A673 (cell line): ENCODE data around the gene AMPH. TPM values are rescaled to one million over a fixed set of nuclear protein-coding genes. Genes with fewer than 3 reads are reported as not detected.

Experiments
- BruUV-seq: library from RNA; stranded (reverse); fragments of 400-500 nt; replicated peaks from 2 replicates; lab custom pipeline; 2021; lab: Mats Ljungman, UMichigan
- CTCF ChIA-PET: fragments of 300-600 bp; sonication (Branson Sonifier 250); formaldehyde crosslinking; loops from one replicate; lab custom pipeline; 2022; ENCODE audit warnings: antibody characterized with exemption; lab: Charles Lee
- POLR2A ChIA-PET: fragments of 300-600 bp; sonication (Branson Sonifier 250); formaldehyde crosslinking; loops from one replicate; lab custom pipeline; 2022; ENCODE audit warnings: antibody characterized with exemption; ENCODE audit not compliant: low non-redundant PET; lab: Charles Lee
- DNase-seq: peaks from one replicate; pipeline ENCODE4 v3.0.0-alpha.2; 2015; ENCODE audit warnings: low spot score
- H3K27ac ChIP-seq: fragments of 200-600 bp; sonication (generic); 2 replicates; pipeline ENCODE4 v1.5.1; 2016; ENCODE audit warnings: mixed run types, low read depth, mild to moderate bottlenecking, mixed read lengths, antibody characterized with exemption, low read length; ENCODE audit not compliant: poor library complexity, severe bottlenecking
- H3K27me3 ChIP-seq: fragments of 200-600 bp; sonication (generic); replicated peaks from 2 replicates; pipeline ENCODE4 v1.6.1; 2017; ENCODE audit warnings: mixed run types, low read depth, mild to moderate bottlenecking, mixed read lengths, antibody characterized with exemption, low read length; ENCODE audit not compliant: insufficient read depth, poor library complexity
- H3K36me3 ChIP-seq: fragments of 200-600 bp; sonication (generic); 2 replicates; pipeline ENCODE4 v1.6.1; 2016; ENCODE audit warnings: mixed run types, mild to moderate bottlenecking, mixed read lengths, antibody characterized with exemption, low read length; ENCODE audit not compliant: insufficient read depth, poor library complexity, severe bottlenecking
- H3K4me1 ChIP-seq: fragments of 200-600 bp; sonication (generic); 2 replicates; pipeline ENCODE4 v1.6.1; 2017; ENCODE audit warnings: mixed run types, mild to moderate bottlenecking, mixed read lengths, antibody characterized with exemption, low read length; ENCODE audit not compliant: insufficient read depth, poor library complexity, severe bottlenecking
- H3K4me3 ChIP-seq: fragments of 200-600 bp; sonication (generic); 2 replicates; pipeline ENCODE4 v1.5.1; 2016; ENCODE audit warnings: low read depth, mixed run types, mild to moderate bottlenecking, mixed read lengths, low read length; ENCODE audit not compliant: poor library complexity, severe bottlenecking
- H3K9me3 ChIP-seq: fragments of 200-600 bp; sonication (generic); 2 replicates; pipeline ENCODE4 v1.6.1; 2016; ENCODE audit warnings: mixed run types, low read depth, mild to moderate bottlenecking, mixed read lengths, antibody characterized with exemption, low read length; ENCODE audit not compliant: poor library complexity, severe bottlenecking
- EZH2 ChIP-seq: fragments of 200-600 bp; sonication (generic); IDR thresholded peaks from 2 replicates; pipeline ENCODE4 v1.6.1; 2017; ENCODE audit warnings: borderline replicate concordance, low read depth, mild to moderate bottlenecking, mixed read lengths, antibody characterized with exemption, low read length; ENCODE audit not compliant: poor library complexity, severe bottlenecking
- intact Hi-C: fragments of 100-400 bp; cut with micrococcal nuclease; formaldehyde crosslinking; loops from one replicate; pipeline ENCODE4 v1.10.0; 2022; ENCODE audit not compliant: unreplicated experiment
- total RNA-seq: library from RNA; stranded (reverse); gene quantifications from 2 replicates; pipeline ENCODE4 v1.2.3, GENCODE V29; 2021
- TF ChIP-seq, protein P1 (sequence below): fragments of 300-800, 200-600 bp; sonication (generic); conservative IDR thresholded peaks from 2 replicates; pipeline ENCODE4 v1.5.1; 2017; ENCODE audit warnings: low read depth, mild to moderate bottlenecking, antibody characterized with exemption, low read length, moderate library complexity, mixed read lengths

Gene AMPH
- total RNA-seq, 1 experiment from 2014 or later, result 2.1 TPM

DNA sequence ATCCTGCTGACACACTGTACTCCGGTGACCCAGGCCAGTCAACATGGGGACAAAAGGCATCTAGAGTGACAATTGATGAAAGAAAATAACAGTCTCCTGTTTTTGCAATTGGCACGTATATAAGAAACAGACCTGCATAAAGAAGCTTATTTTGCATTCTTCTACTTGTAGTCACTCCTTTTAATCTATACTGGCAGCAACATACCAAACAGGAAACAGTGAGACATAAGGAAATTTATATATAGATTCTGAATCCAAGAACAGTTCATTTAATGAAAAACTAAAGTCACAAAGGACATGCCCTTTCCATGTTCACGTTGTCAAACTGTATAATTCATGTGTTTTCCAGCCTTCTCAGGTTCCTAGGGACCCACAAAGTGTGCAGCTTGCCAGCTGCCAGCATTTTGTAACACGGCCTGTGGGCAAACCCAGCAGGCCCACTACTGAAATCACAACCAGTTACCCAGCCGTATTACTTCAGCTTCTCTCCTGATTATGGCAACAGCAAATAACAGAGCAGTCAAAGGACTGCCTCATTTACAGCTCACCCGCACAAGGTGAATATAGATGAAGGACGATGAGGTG lies 72.3 kb downstream of the AMPH start:
- no peak overlapping the region for H3K4me3 ChIP-seq
- no peaks in the 10 kb centered on the region for H3K9me3 ChIP-seq
- intact Hi-C loops, result no loop called here
- no peak for DNase-seq
- no peaks in the 10 kb centered on the region for H3K4me1 ChIP-seq
- no peaks in the 10 kb centered on the region for H3K27me3 ChIP-seq
- TF ChIP-seq, protein P1, sequence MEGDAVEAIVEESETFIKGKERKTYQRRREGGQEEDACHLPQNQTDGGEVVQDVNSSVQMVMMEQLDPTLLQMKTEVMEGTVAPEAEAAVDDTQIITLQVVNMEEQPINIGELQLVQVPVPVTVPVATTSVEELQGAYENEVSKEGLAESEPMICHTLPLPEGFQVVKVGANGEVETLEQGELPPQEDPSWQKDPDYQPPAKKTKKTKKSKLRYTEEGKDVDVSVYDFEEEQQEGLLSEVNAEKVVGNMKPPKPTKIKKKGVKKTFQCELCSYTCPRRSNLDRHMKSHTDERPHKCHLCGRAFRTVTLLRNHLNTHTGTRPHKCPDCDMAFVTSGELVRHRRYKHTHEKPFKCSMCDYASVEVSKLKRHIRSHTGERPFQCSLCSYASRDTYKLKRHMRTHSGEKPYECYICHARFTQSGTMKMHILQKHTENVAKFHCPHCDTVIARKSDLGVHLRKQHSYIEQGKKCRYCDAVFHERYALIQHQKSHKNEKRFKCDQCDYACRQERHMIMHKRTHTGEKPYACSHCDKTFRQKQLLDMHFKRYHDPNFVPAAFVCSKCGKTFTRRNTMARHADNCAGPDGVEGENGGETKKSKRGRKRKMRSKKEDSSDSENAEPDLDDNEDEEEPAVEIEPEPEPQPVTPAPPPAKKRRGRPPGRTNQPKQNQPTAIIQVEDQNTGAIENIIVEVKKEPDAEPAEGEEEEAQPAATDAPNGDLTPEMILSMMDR, result no peak
- TF ChIP-seq EZH2, result no peak
- H3K36me3 ChIP-seq, result no peaks in the 10 kb centered on the region
- POLR2A ChIA-PET, result no interaction called here
- no peak overlapping the region for H3K27ac ChIP-seq
- BruUV-seq, result no TSS peak
- CTCF ChIA-PET, result no interaction called here

DNA sequence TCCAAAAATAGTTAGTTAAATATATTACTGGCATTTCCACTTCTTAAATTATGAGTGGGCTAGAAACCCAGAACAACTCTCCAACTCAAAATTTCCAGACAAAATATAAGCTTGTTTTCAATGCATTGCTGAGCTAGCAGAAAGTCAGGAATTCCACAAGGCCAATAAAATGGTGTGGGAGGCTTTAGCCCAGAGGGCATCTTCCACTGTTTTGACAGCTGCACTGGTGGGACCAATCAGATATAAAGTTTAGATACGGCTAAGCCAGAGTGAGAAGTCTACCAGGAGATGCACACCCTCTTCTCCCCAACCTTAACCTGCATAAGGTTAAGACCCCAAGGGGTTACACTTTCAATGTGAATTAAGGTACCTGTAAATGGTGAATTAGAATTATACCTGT lies 76.6 kb downstream of the AMPH start:
- Histone ChIP-seq H3K36me3 (no peaks in the 10 kb centered on the region), H3K4me1 (no peaks in the 10 kb centered on the region), H3K9me3 (no peaks in the 10 kb centered on the region), H3K4me3 (no peak overlapping the region), H3K27ac (no peak overlapping the region), H3K27me3 (no peaks in the 10 kb centered on the region)
- no peak for DNase-seq
- BruUV-seq, result no TSS peak
- intact Hi-C loops, result no loop called here
- ChIA-PET CTCF (no interaction called here), POLR2A (no interaction called here)
- TF ChIP-seq, protein P1, result no peak
- TF ChIP-seq EZH2, result no peak

DNA sequence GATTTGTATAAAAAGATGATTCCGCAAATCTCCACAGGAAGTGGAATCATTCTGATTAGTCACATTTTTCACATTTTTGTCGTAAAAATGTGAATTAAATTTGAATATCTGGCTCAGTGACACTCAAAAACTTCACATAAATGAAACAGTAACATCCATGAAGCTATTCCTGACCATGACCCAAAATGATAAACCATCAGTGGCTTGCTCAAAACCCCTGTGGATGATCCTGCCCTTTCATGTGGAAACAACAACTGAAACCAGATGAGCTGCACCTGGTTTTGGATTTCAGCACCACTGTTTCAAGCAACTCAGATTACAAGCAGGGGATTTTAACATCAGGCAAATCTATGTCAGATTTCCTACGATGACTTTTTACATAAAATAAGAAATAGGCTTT lies 80.3 kb downstream of the AMPH start:
- ChIA-PET CTCF (no interaction called here), POLR2A (no interaction called here)
- no TSS peak for BruUV-seq
- DNase-seq, result no peak
- TF ChIP-seq EZH2, result no peak
- TF ChIP-seq, protein P1, result no peak
- H3K27ac ChIP-seq, result no peak overlapping the region
- no peaks in the 10 kb centered on the region for H3K36me3 ChIP-seq
- no peaks in the 10 kb centered on the region for H3K9me3 ChIP-seq
- H3K4me3 ChIP-seq, result no peak overlapping the region
- no peaks in the 10 kb centered on the region for H3K27me3 ChIP-seq
- no peaks in the 10 kb centered on the region for H3K4me1 ChIP-seq
- intact Hi-C loops, result no loop called here
